Spleen (tissue), 7 donors: ENCODE results near the gene BCL6.

Experiments used
- CTCF ChIP-seq, 11 experiments: fragments of 200-600 bp in 7 of 11; fragments of 450-650 bp in 4 of 11; sonication (generic) in 4 of 11; IDR thresholded peaks in 8 of 11; conservative IDR thresholded peaks in 3 of 11; 1 replicate in 7 of 11; 2 replicates in 4 of 11; pipeline versions ENCODE4 v1.4.0 to v1.8.0; 2016 to 2021; ENCODE audit warnings: antibody characterized with exemption in 11 of 11, inconsistent platforms in 4 of 11, mild to moderate bottlenecking in 1 of 11
- POLR2A ChIP-seq, 3 donors: fragments of 450-650 bp; IDR thresholded peaks; one replicate each; pipeline ENCODE4 v1.5.1; 2017; ENCODE audit warnings: antibody characterized with exemption in 3 of 3, mild to moderate bottlenecking in 1 of 3
- POLR2AphosphoS5 ChIP-seq, 3 donors: sonication (generic); formaldehyde crosslinking; IDR thresholded peaks; one replicate each; pipeline ENCODE4 v1.5.1; 2017; ENCODE audit warnings: antibody characterized with exemption in 3 of 3
- donor health status: DM: no; HTN: no; CAD: no; lungs with moderate emphysema.
- donor health status: DM: no; HTN: no; CAD: no.
- donor health status: DM: no; HTN: no; CAD: no.

GRCh38 chr3:187774185-187774789 lies 29.0 kb upstream of the BCL6 start:
- TF ChIP-seq CTCF (IDR thresholded peaks at IDR 0.05 in 8 of 11, conservative IDR thresholded peaks at IDR 0.05 in 3 of 11) (no peak), POLR2A (IDR thresholded peaks at IDR 0.05) (no peak), POLR2AphosphoS5 (IDR thresholded peaks at IDR 0.05) (no peak)
